T-helper 1 cell (primary cell): ENCODE results near the gene EHMT1.

Source experiments
- DNase-seq, 5 donors: peaks; one replicate each; pipeline ENCODE4 v3.0.0-alpha.2; 2012 to 2020

Gene EHMT1

DNA sequence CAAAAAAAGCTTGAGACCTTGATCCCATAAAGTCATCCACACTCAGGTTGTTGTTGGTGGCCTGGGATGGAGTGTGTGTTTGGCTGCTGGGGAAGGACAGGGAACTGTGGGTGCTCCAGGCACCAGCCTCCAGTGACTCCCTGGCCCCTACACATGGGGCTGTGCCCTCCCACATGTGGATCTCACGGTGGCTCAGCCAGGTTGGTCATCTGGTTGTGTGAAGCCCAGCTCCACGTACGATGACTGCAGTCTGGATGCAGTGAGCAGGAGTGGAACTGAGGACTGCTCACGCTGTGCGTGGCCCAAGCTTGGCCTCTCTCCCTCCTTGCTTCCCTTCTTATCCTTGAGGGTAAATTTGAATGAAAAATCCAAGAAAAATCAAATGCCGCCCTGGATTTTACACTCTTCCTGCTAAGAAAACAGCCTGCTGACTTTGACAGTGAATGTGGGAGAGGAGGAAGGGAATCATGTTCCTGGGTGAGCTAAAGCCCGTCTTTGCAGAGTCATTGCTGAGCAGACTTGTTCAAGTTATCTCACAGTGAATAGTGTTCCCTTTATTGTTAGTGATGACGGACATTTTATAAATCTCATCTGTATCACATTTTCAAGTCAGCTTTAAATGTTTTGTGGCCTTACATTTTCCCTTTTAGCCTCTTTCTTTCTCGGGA lies 193.7 kb downstream of the EHMT1 start:
- DNase-seq: no peak

DNA sequence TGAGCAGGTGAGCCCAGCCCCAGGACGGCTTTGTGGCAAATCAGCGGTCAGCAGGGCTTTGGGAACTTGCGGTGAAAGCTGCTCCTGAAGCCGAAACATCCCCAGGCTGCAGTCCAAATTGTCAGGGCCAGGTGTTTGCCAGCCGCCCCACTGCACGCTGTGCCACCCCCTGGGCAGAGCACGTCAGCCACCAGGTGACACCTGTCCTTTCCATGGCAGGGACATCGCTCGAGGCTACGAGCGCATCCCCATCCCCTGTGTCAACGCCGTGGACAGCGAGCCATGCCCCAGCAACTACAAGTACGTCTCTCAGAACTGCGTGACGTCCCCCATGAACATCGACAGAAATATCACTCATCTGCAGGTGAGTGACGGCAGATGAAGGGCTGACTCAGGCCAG lies 194.4 kb downstream of the EHMT1 start:
- DNase-seq: no peak

DNA sequence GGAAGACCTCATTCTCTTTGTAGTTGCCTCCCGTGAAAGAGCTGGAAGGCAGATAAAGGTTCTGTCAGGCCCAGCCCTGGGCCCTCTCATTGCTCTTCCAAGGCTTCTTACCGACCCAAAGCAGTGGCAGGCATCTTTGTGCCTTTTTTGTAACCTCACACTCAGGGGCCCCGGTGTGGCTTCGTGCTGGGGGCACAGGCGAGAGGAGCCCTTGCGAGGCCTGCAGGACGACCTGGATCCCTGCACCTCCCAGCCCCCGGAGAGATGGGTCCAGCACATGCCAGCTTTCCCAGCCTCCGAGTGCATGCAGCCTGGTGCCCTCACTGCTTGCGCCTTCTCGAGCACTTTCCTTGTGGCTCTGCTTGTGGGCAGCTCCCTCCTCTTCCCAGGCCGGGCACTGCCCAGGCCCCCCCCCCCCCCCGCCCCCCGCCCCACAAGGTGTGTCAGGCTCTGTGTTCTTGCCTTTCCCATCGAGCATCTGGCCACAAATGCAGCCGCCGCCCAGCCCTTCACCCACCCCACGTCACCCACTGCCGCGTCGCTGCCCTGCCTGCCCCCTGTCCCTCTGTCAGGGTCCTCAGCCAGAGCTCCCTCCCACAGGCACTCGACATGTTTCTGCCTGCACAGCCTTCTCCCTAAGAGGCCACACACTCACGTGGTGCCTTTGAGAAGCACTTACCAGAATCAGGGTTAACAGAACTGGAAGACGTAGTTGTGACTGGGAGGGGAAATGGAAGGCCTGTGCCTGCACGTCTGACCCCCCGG lies 195.0 kb downstream of the EHMT1 start:
- no peak for DNase-seq

DNA sequence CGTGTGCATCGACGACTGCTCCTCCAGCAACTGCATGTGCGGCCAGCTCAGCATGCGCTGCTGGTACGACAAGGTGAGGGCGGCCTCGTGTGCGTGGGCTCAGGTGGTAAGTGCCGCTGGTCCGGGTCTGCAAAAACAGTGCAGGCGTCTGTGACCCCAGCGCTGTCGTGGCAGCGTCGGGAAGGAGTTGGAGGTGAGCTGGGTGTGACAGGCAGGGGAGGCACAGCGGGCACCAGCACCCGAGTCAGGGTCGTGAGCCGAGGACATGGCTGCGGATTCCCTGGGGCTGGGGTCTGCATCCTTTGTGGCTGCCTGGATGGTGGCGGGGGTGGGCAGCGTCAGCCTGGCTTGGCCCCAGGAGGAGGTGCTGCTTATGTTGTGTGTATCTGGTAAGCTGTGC lies 195.6 kb downstream of the EHMT1 start:
- DNase-seq: no peak

DNA sequence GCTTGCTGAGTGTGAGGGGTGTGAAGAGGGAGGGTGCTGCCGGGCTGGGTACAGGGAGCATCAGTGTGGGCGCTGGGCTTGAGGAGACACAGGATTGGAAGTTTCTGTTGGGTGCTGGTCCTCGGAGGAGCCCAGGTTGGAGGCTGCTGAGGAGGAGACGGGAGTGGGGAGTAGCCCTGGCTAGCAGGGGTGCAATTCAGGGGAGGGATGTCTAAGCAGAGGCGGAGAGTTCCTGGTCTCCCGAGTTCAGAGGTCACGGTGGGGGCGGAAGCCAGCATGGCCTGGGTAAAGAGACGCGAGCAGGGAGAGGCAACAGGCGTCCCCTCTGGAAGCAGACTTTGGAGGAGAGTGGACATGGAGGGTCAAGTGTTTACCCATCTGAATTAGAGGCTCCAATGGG lies 196.0 kb downstream of the EHMT1 start:
- DNase-seq: no peak

DNA sequence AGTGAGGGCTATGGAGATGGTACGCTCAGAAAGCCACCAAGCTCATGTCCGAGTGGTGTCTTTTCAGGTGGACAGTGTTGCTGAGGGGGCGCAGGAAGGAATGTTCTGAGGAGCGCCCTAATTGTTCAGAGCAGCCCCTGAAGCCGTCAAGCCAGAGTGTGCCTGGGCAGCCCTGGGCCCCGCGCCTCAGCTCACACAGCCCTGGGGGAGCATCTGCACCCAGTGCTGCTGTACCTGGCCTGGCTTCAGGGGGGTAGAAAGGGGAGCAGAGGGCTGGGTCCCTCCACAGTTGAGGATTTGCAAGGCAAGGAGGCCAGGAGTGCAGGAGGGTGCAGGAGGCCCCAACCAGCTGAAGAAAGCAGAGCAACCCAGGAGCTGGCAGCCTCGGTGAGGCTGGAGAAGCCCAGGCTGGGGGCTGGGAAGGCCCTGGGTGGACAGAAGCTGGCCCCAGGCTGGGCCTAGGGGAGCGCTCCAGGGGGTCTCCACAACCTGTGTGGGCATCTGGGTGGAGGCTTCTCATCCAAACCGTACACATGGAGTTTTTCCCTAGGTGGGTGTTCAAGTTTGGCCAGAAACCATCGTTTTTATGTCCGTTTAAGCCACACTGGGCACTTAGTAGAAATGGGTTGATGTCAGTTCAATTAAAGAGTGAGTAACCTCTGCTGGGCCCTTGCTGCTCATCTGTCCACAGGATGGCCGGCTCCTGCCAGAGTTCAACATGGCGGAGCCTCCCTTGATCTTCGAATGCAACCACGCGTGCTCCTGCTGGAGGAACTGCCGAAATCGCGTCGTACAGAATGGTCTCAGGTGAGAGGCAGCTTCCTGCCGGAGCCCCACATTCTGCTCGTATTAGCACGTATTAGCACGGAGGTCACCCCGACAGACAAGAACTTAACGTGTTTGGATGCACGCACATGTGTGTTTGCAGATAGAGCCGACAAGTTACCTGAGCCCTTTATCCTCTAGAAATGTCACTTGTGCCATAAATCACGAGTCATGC lies 196.8 kb downstream of the EHMT1 start:
- no peak for DNase-seq

DNA sequence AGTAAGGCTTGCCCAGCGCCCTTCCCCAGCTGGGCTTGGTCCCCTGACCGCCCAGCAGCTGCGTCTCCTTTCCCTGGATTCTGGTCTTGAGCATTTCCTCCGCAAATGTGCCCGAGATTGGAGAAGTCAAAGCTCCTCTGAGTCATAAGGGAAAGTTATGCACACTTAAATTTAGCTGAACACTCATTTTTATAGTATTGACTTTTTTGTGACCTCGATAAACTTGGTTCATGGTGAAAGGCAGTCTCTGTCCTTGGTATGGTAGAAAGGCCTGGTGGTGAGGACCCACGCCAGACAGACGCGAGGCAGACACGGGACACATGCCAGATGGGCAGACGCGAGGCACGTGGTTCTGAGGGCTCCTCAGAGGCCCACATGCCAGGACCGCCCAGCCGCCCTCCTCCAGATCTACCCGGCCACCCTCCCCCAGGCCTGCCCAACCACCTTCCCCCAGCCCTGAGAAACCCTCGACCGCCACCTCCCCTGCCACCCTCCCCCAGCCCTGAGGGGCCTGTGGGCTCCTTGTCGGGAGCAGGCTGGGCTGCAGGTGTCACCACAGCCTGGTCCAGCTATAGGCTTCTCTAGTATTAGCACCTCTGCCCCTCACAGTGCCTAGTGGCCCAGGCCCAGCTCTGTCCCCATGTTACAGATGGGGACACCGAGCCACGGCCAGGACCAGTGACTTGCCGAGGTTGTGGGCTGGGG lies 197.9 kb downstream of the EHMT1 start:
- DNase-seq: no peak

DNA sequence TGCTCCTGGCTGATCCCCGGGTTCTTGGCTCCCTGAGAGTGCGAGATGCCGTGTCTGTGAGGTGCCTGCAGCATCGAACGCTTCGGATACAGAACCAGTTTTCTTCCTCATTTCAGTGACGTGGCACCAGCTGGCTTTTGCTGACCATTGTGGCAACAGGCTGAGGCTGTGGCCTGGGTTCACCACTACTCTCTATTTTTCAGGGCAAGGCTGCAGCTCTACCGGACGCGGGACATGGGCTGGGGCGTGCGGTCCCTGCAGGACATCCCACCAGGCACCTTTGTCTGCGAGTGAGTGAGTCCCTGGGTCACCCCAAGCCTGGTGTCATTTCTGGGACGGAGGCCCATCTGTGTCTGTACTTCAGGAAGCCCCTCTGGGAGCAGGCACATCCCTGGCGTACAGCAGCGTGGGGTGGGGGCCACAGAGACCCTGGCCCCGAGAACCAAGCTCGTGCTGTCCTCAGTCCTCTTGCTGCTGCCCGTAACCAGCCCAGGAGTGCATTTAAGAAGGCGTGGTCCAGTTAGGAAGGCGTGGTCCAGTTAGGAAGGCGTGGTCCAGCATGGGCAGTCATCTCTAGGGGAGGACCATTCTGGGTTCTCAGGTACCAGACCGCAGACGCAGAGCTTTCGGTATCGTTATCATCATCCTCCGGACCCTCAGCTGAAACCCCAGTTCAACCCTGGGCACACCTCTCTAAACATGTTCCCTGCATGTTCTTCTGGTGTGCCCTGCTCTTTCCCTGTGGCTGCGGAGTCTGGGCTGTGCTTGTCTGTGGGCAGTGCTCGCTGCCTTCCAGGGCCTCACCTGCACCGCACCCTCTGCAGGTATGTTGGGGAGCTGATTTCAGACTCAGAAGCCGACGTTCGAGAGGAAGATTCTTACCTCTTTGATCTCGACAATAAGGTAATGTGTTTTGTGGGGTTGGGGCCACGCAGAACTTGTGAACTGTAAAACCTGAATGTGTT lies 198.7 kb downstream of the EHMT1 start:
- no peak for DNase-seq

DNA sequence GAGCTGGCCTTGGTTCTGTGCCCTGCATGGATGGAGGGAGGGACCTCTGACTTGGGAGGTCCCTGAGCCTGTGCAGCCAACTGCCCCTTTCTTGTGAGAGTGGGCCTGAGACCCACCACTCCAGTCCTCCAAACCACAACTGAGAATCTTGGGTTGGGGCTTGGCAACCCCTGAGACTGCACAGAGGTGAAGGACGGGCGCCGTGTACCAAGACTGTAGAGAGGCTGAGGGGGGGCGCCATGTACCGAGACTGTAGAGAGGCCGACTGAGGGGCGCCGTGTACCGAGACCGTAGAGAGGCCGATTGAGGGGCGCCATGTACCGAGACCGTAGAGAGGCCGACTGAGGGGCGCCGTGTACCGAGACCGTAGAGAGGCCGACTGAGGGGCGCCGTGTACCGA lies 199.5 kb downstream of the EHMT1 start:
- DNase-seq: no peak

DNA sequence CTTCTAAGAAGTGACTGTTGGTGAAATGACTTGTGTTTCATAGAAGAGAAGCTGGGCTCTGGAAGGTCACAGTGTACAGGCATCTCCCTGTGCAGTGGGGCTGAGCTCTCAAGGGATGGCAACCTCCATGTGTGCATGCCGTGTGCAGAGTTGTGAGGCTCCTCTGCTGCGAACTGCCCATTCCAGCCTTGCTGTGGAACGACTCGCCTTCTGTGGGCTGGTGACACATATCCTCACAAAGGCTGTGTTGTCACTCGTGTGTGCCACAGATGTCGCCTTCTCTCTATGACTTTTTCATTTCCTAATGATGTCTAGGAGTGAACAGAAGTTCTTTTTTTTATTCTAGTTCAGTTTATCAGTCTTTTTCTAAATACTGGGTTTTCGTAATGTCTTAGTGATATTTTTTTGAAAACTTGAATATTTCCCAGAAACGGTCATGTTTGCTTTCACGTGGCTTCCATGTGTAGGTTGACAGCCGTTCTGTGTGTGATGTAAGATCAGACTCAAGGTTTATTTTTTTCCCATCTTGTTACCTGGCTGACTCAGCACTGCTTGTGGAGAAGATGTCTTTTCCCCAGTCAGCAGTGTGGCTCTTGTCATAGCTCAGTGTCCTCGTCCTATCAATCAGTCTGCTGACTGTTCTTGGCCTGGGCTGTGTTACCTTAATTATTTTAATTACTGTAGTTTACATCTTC lies 201.5 kb downstream of the EHMT1 start:
- no peak for DNase-seq

DNA sequence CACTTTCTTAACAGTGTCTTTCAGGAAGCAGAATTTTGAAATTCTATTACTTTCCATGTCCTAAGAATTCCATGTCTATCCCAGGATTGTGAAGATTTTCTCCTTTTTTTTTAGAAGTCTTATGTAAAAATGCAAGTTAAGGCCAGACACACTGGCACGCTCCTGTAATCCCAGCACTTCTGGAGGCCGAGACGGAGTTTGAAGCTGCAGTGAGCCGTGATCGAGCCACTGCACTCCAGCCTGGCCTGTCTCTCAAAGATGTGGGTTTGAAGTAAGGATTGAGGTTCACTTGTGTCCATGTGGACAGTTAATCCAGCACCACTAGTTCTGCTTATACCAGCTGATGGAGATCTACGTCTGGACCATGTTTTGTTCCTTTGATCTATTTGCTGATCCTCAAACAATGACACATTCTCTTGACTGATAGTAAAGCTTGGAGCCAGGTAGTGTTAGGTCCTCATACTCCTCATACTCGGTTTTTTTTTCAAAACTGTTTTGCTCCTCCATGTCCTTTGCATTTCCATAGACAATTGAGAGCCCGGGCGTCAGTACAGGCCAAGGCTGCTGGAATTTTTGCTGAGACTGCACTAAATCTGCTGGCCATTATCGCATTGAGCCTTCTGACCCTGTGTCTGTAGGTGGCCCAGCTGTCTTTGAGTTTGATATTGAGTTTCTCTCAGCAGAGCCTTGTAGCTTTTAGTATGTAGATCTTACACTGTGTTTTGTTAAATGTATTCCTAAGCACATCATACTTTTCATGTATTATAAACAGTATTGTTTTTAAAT lies 205.4 kb downstream of the EHMT1 start:
- no peak for DNase-seq

DNA sequence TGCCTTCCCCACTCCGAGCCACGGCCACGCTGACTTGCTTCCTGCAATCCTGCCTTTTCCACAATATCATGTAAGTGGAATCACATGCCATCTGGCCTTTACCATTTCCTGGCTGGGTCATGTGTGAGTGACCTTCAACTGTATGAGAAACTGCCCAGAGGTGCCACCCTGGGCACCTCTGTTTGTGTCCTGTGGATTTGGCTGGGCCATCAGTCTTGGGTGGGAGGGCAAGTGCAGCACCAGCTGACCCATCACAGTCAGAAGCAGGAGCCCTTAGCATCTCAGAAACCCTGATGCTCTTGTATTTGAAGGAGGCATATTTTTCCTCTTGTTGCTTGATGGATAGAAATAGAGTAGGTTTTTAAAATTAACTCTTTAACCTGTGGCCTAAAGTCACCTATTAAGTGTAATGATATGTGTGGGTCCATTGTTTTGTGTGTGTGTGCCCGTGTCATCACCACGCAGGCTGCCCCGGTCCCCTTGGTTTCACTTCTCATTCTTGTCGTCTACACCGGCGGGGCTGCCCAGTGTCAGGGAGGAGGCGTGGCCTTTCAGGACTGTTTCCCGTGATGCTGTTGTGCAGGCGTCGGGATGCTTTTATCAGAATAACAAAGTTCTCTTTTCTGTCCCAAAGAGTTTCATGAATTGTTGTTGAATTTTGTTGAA lies 206.7 kb downstream of the EHMT1 start:
- no peak for DNase-seq

DNA sequence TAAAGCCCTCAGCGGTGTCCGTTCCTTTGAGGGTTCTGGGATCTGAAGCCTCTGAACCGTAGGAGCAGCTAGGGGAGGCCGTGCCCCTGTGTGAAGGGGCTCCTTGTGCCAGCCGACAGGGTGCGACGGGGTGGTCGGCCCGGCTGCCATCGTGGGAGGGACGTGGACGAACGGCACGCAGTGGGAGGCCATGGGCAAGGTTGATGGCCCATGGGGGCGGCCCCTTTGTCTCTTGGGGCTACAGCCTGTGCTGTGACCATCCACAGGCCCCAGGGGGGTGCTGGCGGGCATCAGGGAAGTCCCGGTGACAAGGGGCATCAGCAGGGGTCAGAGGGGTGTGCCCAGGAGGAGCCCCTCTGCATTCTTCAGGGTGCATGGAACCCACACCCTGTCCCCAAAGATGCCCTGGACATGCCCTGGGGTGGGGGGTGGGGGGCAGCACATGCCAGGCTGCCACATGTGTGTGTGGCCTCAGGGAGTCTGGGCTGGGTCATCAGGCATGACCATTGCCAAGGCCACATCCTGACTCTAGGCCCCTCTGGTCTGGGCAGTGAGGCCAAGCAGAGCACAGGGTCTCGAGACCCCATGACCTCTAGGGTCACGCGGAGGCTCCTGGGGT lies 209.2 kb downstream of the EHMT1 start:
- no peak for DNase-seq

DNA sequence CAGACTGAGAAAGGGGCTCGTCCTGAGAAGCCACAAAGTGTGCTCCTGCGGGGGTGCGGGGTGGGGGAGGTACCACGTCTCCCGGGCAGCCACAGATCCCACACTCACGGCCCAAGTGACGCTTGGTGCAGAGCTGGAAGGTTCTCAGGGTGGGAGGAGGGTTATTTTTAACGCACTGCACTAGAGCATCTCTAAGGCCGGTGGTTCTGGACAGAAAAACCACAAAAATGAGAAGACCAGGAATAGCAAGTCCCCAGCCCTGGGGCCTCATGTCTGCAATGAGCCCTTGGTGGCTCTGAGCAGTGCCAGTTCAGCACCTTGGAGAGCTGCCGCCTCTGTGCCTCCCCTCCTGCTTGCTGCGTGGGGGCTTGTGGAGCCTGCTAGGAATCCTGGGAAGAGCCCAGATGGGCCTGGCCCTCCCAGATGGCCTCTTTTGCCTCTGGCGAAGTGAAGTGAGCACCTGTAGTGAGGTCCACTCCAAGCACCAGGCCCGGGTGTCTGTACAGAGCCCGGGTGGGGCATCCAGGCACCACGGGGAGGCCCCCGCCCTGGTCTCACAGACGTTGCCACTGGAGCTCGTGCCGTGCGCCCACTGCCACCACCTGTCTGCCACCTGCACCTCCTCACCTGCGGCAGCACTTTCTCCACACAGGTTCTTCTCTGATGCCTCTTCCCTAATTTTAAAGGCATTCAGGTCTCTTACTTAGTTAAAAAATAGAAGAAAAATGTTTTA lies 209.9 kb downstream of the EHMT1 start:
- DNase-seq: no peak

DNA sequence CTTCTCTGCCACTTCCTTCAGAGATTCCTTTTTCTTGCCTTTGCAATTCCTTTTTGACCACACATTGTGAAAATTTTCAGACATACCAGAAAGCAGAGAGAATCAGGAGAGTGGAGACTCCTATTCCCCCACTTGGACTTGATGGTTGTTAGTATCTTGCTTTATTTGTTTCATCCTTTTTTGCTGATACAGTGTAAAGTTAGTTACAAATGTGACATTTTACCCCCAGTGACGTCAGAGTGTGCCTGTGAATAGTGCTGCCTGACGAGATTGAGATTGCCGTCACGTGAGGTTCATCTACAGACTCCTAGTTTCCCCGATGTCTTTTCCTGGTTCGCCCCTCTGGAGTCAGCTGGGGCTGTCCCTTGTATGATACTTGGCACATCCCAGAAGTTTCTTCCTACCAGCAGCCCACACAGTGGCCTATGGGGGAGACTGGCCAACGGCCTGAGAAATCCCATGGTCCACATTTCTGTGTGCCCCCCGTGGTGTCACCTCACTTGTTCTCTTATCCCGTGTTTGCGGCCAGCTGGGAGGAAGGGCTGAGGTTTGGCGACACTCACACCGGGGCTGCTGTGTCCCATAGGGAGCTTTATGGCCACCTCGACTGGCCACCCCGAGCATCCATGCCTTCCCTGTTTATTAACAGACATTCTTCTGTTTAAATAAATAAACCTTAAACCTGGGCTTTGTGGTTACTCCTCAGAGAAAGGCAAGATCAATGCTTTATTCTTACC lies 210.6 kb downstream of the EHMT1 start:
- no peak for DNase-seq

DNA sequence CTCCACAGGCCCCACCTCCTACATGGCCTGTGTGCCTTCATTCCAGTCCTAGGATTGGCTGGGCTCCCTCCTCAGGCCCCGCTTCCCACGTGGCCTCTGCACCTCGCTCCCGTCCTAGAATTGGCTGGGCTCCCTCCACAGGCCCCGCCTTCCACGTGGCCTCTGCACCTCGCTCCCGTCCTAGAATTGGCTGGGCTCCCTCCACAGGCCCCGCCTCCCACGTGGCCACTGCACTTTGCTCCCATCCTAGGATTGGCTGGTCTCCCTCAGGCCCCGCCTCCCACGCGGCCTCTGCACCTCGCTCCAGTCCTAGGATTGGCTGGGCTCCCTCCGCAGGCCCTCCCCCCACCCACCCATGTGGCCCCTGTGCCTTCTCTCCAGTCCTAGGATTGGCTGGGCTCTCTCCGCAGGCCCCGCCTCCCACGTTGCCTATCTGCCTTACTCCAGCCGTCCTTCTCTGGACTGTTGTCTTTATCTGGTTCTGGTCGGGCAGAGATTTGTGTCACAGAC lies 213.4 kb downstream of the EHMT1 start:
- no peak for DNase-seq
